ENCODE data around the gene NECTIN1. TPM values are rescaled to one million over a fixed set of nuclear protein-coding genes. Genes with fewer than 3 reads are reported as not detected.

The NECTIN1 gene
- total and polyA plus RNA-seq, 4 experiments from 2014 or later, result 1.2 to 3.8 (median 3.5) TPM; not detected in 1

DNA sequence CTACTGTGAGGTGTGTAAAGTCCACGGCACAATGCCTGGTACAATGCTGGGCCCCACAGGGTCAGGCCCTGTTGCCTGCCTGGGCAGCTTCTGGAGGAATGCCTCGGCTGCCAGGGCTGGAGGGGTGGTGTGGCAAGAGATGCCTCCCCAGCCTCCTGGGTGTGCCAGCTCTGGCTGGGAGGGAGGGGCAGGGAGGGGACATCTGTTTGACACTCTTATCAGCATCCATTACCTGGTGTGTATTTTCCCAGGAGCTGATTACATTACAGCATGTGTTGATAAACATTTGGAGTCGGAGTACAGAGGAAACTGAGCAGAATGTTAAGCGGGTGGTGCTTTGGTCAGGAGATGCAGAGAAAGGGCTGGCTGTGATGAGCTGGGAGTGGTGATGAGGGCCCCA lies 11.0 kb upstream of the NECTIN1 start:
- intact Hi-C loops (cut with micrococcal nuclease), result no loop called here
- POLR2A ChIA-PET (ENCODE audit: partially characterized antibody), result no interaction called here

DNA sequence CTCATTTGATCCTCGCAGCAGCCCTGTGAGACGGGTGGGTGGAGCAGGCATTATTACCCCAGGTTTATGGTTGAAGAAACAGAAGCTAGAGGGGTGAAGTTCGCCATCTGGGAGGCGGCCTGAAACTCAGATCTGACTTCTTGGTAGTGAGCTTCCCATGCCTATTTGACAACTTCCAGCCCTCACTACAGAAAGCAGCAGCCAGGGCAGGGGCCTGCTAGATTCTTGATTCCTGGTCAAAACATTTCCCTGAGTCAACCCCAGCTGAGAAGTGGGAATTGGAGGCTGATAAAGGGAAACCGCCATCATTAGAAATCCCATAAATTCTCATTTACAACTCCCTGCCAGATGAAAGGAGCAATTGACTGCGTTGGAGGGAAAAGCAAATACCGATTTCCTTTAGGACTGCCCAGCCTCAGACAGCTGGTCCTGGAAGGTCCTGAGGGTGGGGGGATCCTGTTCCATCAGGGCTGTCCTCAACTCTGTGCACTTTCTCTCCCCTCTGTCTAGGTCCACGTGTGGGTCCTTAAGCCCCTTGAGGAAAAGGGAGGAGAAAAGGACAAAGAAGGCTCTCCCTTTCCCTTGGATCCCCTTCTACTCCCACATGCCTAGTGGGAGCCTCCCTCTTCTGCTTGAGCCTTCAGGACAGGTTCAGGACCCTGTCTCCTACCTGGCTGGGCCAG lies 10.2 kb upstream of the NECTIN1 start:
- Histone ChIP-seq H3K4me1 (ENCODE audit: insufficient read depth, low read length) (peaks cover 7% of the 10 kb centered on the region), H3K27ac (ENCODE audit: low read depth, low read length) (no peak overlapping the region), H3K9me3 (ENCODE audit: control insufficient read depth in 1 of 2, low read length in 2 of 2) (no peaks in the 10 kb centered on the region), H3K4me3 (ENCODE audit: low read length in 2 of 2) (no peak overlapping the region), H3K27me3 (ENCODE audit: insufficient read depth, low read length) (peaks cover 14% of the 10 kb centered on the region), H3K36me3 (ENCODE audit: insufficient read depth, low read length) (no peaks in the 10 kb centered on the region)
- Mint-ChIP-seq H3K36me3 (no peaks in the 10 kb centered on the region), H3K27me3 (peaks cover 28 to 32% of the 10 kb centered on the region in 2 donors), H3K4me3 (no peak overlapping the region), H3K27ac (no peak overlapping the region), H3K4me1 (peaks cover 8 to 22% (median 10%) of the 10 kb centered on the region in 4 donors), H3K9me3 (peaks cover 0 to 3% (median 0%) of the 10 kb centered on the region in 8 donors)
- ChIA-PET POLR2A (ENCODE audit: partially characterized antibody) (no interaction called here), CTCF (ENCODE audit: partially characterized antibody) (interaction anchor here (0.6 to 3.9 kb wide), 3 partner anchors 9 to 72 kb away, joined by 3 to 25 read pairs (median 3); partner anchors contain the start of gene NECTIN1)
- DNase-seq, result no peak
- intact Hi-C loops (cut with micrococcal nuclease), result no loop called here

More for the DNA sequence above, 11.0 kb upstream of the NECTIN1 start:
- no peaks in the 10 kb centered on the region for H3K9me3 ChIP-seq (ENCODE audit: control insufficient read depth in 1 of 2, low read length in 2 of 2)
- H3K27ac ChIP-seq (ENCODE audit: low read depth, low read length), result no peak overlapping the region
- H3K4me1 ChIP-seq (ENCODE audit: insufficient read depth, low read length), result peaks cover 7% of the 10 kb centered on the region
- no peaks in the 10 kb centered on the region for H3K36me3 ChIP-seq (ENCODE audit: insufficient read depth, low read length)
- Mint-ChIP-seq H3K27me3 (peaks cover 30 to 31% of the 10 kb centered on the region in 2 donors), H3K4me1 (peaks cover 8 to 22% (median 10%) of the 10 kb centered on the region in 4 donors), H3K27ac (no peak overlapping the region), H3K4me3 (no peak overlapping the region), H3K9me3 (peaks cover 0 to 3% (median 0%) of the 10 kb centered on the region in 8 donors), H3K36me3 (no peaks in the 10 kb centered on the region)
- no peak for DNase-seq
- CTCF ChIA-PET (ENCODE audit: partially characterized antibody), result interaction anchor here (1.2 to 3.9 kb wide), 2 partner anchors 9 to 11 kb away, joined by 3 to 25 read pairs; partner anchors contain the start of gene NECTIN1
- no peak overlapping the region for H3K4me3 ChIP-seq (ENCODE audit: low read length in 2 of 2)
- H3K27me3 ChIP-seq (ENCODE audit: insufficient read depth, low read length), result peaks cover 17% of the 10 kb centered on the region

DNA sequence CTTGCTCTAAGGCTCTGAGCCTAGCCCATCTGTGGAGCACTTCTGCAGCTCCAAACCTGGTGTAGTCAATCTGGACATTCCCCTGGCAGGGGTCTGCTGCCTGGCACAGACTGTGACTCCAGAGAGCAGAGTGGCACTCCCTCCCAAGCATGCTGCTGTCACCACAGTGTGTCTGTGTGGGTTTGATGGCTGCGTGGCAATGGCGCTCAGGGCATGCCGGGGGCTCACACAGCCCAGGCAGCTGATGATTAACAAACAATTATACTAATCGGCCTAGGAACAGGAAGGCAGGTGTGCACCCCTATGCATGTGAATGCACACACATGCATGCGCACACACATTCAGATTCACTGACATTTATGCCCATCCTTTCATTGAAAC lies 9.0 kb upstream of the NECTIN1 start:
- Mint-ChIP-seq H3K36me3 (no peaks in the 10 kb centered on the region), H3K27me3 (peaks cover 31 to 33% of the 10 kb centered on the region in 2 donors), H3K4me3 (no peak overlapping the region), H3K4me1 (peaks cover 6 to 17% (median 8%) of the 10 kb centered on the region in 4 donors), H3K9me3 (peaks cover 0 to 3% (median 0%) of the 10 kb centered on the region in 8 donors), H3K27ac (no peak overlapping the region)
- intact Hi-C loops (cut with micrococcal nuclease), result no loop called here
- Histone ChIP-seq H3K4me3 (ENCODE audit: low read length in 2 of 2) (no peak overlapping the region), H3K27ac (ENCODE audit: low read depth, low read length) (no peak overlapping the region), H3K36me3 (ENCODE audit: insufficient read depth, low read length) (no peaks in the 10 kb centered on the region), H3K4me1 (ENCODE audit: insufficient read depth, low read length) (peaks cover 7% of the 10 kb centered on the region), H3K27me3 (ENCODE audit: insufficient read depth, low read length) (peaks cover 12% of the 10 kb centered on the region), H3K9me3 (ENCODE audit: control insufficient read depth in 1 of 2, low read length in 2 of 2) (no peaks in the 10 kb centered on the region)
- ChIA-PET POLR2A (ENCODE audit: partially characterized antibody) (no interaction called here), CTCF (ENCODE audit: partially characterized antibody) (interaction anchor here (3.9 kb wide), 1 partner anchor 9 kb away, joined by 25 read pairs; the partner anchor contains the start of gene NECTIN1)
- DNase-seq, result no peak

DNA sequence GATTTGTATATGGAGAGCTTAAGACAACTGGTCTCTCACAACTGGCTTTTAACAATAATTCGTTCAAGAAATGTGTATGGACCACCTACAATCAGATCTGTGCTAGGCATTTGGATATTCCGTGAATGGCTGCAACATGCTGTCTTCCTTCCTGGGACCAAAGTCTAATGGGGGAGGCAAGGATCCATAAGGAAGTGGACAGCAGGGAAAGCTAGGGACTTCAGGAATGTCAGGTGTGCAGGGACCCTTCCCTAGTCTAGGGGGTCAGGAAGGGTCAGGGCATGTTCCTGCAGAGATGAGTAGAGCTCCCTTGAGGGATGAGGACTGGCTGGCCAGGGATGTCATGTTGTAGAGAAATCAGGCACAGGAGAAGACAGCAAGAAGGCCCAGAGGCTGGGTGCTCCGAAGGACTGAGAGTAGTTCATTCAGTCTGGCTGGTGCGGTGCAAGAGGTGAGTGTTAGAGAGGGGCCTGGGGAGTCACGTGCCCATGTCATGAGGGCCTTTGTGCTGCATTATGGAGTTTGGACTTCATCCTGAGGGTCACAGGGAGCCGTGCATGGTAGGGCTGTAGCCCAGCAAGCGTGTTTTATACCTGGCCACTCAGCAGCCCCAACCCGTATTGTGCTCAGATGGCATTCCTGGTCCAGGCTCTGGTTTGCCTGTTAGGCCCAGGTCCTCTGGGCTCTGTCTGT lies 8.5 kb upstream of the NECTIN1 start:
- peaks cover 0 to 1% (median 0%) of the 10 kb centered on the region in 8 donors for H3K9me3 Mint-ChIP-seq
- peaks cover 3% of the 10 kb centered on the region for H3K4me1 ChIP-seq (ENCODE audit: insufficient read depth, low read length)
- no peak overlapping the region for H3K4me3 ChIP-seq (ENCODE audit: low read length in 2 of 2)
- H3K27ac Mint-ChIP-seq, result no peak overlapping the region
- no peak for DNase-seq
- H3K36me3 Mint-ChIP-seq, result no peaks in the 10 kb centered on the region
- no peaks in the 10 kb centered on the region for H3K36me3 ChIP-seq (ENCODE audit: insufficient read depth, low read length)
- peaks cover 25 to 29% of the 10 kb centered on the region in 2 donors for H3K27me3 Mint-ChIP-seq
- no peaks in the 10 kb centered on the region for H3K9me3 ChIP-seq (ENCODE audit: control insufficient read depth in 1 of 2, low read length in 2 of 2)
- CTCF ChIA-PET (ENCODE audit: partially characterized antibody), result interaction anchor here (1.4 to 3.9 kb wide), 3 partner anchors 8 to 11 kb away, joined by 4 to 25 read pairs (median 4); partner anchors contain the start of gene NECTIN1
- H3K27ac ChIP-seq (ENCODE audit: low read depth, low read length), result no peak overlapping the region
- intact Hi-C loops (cut with micrococcal nuclease), result no loop called here
- POLR2A ChIA-PET (ENCODE audit: partially characterized antibody), result no interaction called here
- H3K4me1 Mint-ChIP-seq, result peaks cover 2 to 11% (median 4%) of the 10 kb centered on the region in 4 donors
- H3K4me3 Mint-ChIP-seq, result no peak overlapping the region
- peaks cover 12% of the 10 kb centered on the region for H3K27me3 ChIP-seq (ENCODE audit: insufficient read depth, low read length)

DNA sequence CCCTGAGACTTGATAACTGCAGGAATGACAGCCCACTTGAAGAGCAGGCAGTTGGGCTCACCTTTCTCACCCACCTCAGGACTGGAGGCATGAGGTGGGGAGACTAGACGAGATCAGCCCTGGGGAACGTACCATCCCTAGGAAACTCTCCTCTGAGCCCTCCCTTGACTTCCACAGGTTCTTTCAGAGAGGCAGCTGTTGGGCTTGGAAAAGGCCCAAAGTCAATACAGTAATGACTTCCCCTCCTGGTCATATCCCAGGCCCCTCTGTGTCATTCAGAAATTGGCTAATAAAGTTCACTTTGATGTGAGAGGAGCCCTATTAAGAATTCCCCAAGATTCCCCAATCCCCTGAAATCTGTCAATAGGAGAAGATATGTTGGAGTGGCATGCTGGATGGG lies 5.8 kb upstream of the NECTIN1 start:
- no peak for DNase-seq
- peaks cover 4 to 8% (median 4%) of the 10 kb centered on the region in 4 donors for H3K4me1 Mint-ChIP-seq
- no peaks in the 10 kb centered on the region for H3K9me3 Mint-ChIP-seq
- H3K9me3 ChIP-seq (ENCODE audit: control insufficient read depth in 1 of 2, low read length in 2 of 2), result no peaks in the 10 kb centered on the region
- peaks cover 4% of the 10 kb centered on the region for H3K4me1 ChIP-seq (ENCODE audit: insufficient read depth, low read length)
- H3K27me3 ChIP-seq (ENCODE audit: insufficient read depth, low read length), result peaks cover 3% of the 10 kb centered on the region
- H3K4me3 Mint-ChIP-seq, result no peak overlapping the region
- H3K36me3 Mint-ChIP-seq, result no peaks in the 10 kb centered on the region
- ChIA-PET POLR2A (ENCODE audit: partially characterized antibody) (no interaction called here), CTCF (ENCODE audit: partially characterized antibody) (no interaction called here)
- H3K27ac Mint-ChIP-seq, result no peak overlapping the region
- no peak overlapping the region for H3K27ac ChIP-seq (ENCODE audit: low read depth, low read length)
- H3K36me3 ChIP-seq (ENCODE audit: insufficient read depth, low read length), result no peaks in the 10 kb centered on the region
- intact Hi-C loops (cut with micrococcal nuclease), result no loop called here
- no peak overlapping the region for H3K4me3 ChIP-seq (ENCODE audit: low read length in 2 of 2)
- H3K27me3 Mint-ChIP-seq, result peaks cover 20 to 21% of the 10 kb centered on the region in 2 donors

DNA sequence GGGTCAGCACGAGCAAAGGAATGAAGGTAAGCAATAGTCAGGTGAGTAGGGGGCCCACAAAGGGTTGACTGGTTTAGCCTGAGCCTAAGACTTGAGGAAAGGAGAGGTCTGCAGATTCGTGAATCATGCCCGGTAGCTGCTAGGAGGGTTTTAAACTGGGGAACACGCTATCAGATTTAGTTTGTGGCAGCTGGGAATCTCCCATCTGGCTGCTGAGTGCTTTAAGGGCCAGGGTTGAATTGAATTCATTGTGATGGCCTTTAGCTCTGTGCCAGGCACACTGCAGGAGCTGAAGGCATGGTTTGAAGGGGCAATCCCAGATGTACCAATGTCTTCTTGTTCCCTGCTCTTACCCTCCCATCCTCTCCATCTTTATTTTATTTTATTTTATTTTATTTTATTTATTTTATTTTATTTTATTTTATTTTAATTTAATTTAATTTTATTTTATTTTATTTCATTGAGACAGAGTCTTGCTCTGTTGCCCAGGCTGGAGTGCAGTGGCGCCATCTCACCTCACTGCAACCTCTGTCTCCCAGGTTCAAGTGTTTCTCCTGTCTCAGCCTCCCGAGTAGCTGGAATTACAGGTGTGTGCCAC lies 1.9 kb upstream of the NECTIN1 start:
- Histone ChIP-seq H3K27me3 (ENCODE audit: insufficient read depth, low read length) (peaks cover 10% of the 10 kb centered on the region), H3K4me3 (ENCODE audit: low read length in 2 of 2) (no peak overlapping the region)

More for the DNA sequence above, 1.9 kb upstream of the NECTIN1 start:
- ChIA-PET CTCF (ENCODE audit: partially characterized antibody) (no interaction called here), POLR2A (ENCODE audit: partially characterized antibody) (no interaction called here)
- Mint-ChIP-seq H3K27ac (peak overlapping the region in 1 of 7 donors; percentile 10), H3K27me3 (peaks cover 15 to 21% of the 10 kb centered on the region in 2 donors), H3K9me3 (no peaks in the 10 kb centered on the region), H3K36me3 (peaks cover 0 to 2% of the 10 kb centered on the region in 2 donors), H3K4me1 (peaks cover 6 to 22% (median 14%) of the 10 kb centered on the region in 4 donors), H3K4me3 (peak overlapping the region in 7 of 8 donors; percentile 3 to 87 (median 82))
- DNase-seq, result no peak
- Histone ChIP-seq H3K27ac (ENCODE audit: low read depth, low read length) (no peak overlapping the region), H3K4me1 (ENCODE audit: insufficient read depth, low read length) (peaks cover 20% of the 10 kb centered on the region), H3K36me3 (ENCODE audit: insufficient read depth, low read length) (no peaks in the 10 kb centered on the region), H3K9me3 (ENCODE audit: control insufficient read depth in 1 of 2, low read length in 2 of 2) (no peaks in the 10 kb centered on the region)
- intact Hi-C loops (cut with micrococcal nuclease), result no loop called here
